SK-N-SH treated with all-trans-retinoic acid at 6 μM for 48 hours (cell line): ENCODE results near the gene SCO2.

Experiments used
- ATAC-seq: fragments of 200-7000 bp; cut with Tn5 transposase; 3 replicates; pipeline ENCODE4 v1.9.1; 2020; ENCODE audit warnings: mild to moderate bottlenecking, moderate library complexity
- BACH2 ChIP-seq: fragments of 250-450 bp; sonication (Bioruptor Pico); IDR thresholded peaks from 2 replicates; pipeline ENCODE4 v1.9.0; 2021; ENCODE audit warnings: mild to moderate bottlenecking, borderline replicate concordance
- RARB ChIP-seq: fragments of 250-450 bp; sonication (Bioruptor Pico); IDR thresholded peaks from 2 replicates; pipeline ENCODE4 v1.8.0; 2021; ENCODE audit warnings: mild to moderate bottlenecking, moderate library complexity
- ZNF70 ChIP-seq: fragments of 450-650 bp; formaldehyde crosslinking; IDR thresholded peaks from 2 replicates; pipeline ENCODE4 v1.5.0; 2020; ENCODE audit warnings: mild to moderate bottlenecking, moderate library complexity

SCO2 gene

DNA sequence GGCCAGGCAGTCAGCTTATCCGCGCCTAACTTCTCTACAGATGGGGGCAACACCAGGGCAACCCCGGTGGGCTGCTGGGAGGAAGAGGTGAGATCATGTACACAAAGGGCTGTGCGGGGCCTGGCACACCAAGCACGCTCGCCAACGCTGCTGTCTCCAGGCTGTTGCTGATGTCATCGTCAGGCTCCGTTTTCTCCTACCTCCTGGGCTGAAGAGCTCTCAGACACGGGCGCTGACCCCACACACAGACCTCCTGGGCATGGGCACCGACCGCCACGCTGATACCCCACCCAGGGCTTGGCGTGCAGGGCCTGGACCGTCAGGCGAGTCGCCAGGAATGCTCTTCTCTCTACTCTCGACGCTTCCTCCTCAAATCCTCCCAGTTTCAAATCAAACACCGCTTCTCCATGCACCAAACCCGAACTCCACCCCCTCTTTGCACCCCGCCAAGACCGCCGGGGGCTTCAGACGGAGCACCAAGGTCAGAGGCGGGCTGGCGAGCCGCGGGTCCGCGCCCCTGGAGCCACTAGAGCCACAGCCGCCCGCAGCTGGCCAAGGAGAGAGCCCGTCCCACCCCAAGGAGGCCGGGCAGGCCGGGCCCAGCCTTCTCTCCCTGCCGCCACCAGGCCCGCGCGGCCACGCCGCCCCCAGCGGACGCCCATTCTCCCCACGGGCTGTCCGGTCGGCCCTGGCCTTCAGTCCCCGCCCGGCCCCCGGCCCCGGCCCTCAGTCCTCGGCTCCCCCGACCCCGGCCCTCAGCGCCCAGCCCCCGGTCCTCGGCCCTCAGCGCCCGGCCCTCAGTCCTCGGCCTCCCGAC is 51.3 kb downstream of the SCO2 start:
- TF ChIP-seq ZNF70 (CRISPR knock-in tag) (peak; percentile 95), BACH2 (no peak), RARB (no peak)
- peak; percentile 66 for ATAC-seq
